HG03520 (cell line): ENCODE measurements around the gene LILRB2.
"Not testable (repeated sequence)": the region's sequence is repeated elsewhere in the genome, so short reads cannot be mapped to it uniquely, and the experiment has no call there.

Source experiments
- ATAC-seq: cut with Tn5 transposase; IDR thresholded peaks from one replicate; pipeline ENCODE4 v1.9.1; 2021; ENCODE audit warnings: mild to moderate bottlenecking, moderate library complexity; ENCODE audit not compliant: unreplicated experiment

The LILRB2 gene

DNA sequence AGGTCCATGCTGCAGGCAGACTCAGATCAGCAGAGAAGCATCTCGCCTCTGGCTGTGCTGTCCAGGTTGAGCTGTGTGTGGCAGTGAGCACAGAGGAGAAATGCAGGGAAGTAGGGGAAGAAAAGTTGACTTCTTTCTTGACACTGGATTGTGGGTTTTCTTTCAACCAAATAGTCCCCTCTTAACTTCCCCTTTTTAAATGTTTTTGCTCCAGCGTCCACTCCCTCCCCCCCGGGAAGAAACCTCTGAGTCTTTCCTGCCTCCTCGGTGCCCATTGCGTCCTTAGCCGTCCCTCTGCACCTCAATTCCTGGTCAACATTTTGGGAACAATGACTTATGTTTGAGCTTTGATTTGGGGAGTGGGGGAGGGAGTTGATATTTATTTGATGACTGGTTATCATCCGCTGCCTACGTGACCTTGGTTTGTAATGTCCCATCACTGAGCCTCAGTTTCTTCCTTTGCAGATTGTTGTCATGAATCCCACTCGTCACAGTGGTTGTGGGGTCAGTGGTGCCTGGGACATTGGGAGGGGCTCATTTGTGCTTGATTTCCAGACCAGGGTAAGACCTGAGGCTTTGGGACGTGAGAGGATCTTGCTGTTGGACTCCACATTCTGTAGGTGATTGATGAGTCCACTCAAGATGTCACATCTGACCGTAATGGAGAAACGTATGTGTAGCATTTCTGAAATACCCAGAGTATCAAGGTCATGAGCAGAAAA is at the start of gene LILRB2:
Gene LILRB2, minus strand, starts transcription at position 104 of the 722 bp plus-strand sequence. CDS start 614 bp downstream, outside the sequence.
- no peak for ATAC-seq

DNA sequence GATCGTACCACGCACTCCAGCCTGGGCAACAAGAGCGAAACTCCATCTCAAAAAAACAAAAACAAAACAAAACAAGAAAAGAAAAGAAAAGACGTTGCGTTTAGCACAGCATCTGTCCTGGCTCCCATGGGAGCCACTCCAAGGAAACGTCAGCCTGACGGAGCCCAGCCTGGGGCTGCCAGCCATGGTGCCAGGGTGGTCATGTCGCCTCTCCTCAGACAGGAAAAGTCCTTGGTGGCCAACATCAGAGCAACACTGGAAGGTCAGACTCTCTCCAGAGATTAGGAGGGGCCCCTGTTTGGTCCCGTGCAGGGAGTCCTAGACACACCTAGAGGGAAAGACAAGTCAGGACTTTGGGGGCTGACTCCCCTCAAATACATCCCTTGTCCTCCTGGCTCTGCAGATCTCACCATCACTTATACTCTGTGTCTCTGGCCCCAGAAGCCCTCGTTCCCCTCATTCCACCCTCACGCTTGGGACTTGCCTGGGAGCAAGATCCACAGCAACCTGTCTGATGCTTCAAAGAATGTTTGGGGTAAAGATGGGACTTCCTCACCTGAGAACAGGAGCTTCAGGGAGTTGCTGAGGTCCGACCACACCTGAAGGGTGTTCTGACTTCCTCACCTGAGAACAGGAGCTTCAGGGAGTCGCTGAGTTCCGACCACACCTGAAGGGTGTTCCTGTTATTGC is 48.7 kb upstream of the LILRB2 start:
- ATAC-seq, result no peak

DNA sequence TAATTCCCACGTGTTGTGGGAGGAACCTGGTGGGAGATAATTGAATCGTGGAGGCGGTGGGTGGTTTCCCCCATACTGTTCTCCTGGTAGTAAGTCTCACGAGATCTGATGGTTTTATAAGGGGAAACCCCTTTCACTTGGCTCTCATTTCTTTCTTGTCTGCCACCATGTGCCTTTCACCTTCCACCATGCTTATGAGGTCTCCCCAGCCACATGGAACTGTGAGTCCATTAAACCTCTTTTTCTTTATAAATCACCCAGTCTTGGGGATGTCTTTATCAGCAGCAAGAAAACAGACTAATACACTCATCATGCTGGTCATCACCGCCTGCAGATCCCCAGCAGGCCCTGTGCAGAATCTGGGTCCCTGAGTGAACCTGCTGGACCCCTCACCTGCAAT is 47.9 kb upstream of the LILRB2 start:
- not testable (repeated sequence) for ATAC-seq

DNA sequence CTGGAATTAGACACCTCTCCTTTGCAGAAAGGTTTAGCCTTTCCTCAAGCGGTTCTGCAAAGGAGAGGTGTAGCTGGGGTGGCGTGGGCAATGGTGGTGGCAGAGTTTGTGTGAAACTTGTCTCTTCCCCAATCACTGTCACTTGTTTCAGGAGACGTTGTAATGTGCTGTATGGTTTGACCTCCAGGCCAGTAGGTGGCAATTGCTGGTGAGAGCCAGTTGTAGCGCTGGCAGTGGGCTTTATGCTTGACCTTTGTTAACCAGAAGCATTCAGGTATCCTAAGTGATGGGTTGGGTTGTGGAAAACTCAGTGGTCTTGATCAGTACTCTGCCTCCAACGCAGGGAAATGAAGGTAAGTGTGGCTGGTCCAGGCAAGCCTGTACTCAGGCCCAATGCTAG is 44.7 kb upstream of the LILRB2 start:
- ATAC-seq, result no peak

DNA sequence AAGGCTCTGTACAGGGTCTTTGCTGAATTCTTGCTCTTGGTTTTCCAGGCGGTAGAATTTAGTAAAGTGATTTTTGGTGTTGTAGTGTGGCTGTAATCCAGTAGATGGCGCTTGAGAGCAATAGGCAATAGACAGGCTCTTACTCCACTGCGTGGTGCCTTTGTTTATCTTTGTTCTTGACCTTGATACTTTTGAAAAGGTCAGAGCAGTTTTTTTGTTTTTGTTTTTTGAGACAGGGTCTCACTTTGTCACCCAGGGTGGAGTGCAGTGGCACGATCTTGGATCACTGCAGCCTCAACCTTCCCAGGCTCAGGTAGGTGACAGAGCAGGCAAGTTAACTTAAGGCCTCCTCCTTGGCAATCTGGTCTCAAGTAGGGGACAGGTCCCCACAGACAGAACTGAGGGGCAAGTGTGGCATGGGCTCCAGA is 44.3 kb upstream of the LILRB2 start:
- no peak for ATAC-seq

DNA sequence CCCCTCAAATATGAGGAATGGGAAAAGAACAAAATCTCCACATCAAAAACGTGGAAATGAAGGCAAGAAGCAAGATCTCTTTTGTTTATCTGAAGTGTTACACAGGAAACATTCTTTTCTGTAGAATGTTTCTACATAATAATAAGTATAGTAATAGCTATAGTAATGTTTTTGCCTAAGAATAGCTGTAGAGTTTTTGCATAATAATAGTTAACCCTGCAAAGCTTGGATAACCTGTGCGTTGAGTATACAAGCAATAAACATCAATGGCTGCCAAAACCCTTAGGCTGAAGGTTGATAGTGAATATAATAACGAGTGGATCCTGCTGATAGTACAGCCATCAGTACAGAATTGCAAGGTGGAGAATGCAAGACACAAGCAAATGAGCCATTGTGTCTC is 43.2 kb upstream of the LILRB2 start:
- ATAC-seq, result no peak

DNA sequence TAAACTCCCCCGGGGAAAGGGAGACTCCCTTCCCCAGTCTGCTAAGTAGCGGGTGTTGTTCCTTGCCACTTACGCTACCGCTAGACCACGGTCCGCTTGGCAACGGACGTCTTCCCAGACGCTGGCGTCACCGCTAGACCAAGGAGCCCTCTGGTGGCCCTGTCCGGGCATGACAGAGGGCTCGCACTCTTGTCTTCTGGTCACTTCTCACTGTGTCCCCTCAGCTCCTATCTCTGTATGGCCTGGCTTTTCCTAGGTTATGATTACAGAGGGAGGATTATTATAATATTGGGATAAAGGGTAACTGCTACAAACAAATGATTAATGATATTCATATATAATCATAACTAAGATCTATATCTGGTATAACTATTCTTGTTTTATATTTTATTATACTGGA is 42.0 kb upstream of the LILRB2 start:
- not testable (repeated sequence) for ATAC-seq

DNA sequence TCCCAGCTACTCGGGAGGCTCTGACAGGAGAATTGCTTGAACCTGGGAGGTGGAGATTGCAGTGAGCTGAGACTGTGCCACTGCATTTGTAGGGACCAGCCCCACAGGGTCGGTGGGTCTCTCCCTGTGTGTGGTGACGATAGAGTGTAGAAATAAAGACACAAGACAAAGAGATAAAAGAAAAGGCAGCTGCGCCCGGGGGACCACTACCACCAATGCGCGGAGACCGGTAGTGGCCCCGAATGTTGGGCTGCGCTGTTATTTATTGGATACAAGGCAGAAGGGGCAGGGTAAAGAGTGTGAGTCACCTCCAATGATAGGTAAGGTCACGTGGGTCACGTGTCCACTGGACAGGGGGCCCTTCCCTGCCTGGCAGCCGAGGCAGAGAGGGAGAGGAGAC is 41.4 kb upstream of the LILRB2 start:
- not testable (repeated sequence) for ATAC-seq

DNA sequence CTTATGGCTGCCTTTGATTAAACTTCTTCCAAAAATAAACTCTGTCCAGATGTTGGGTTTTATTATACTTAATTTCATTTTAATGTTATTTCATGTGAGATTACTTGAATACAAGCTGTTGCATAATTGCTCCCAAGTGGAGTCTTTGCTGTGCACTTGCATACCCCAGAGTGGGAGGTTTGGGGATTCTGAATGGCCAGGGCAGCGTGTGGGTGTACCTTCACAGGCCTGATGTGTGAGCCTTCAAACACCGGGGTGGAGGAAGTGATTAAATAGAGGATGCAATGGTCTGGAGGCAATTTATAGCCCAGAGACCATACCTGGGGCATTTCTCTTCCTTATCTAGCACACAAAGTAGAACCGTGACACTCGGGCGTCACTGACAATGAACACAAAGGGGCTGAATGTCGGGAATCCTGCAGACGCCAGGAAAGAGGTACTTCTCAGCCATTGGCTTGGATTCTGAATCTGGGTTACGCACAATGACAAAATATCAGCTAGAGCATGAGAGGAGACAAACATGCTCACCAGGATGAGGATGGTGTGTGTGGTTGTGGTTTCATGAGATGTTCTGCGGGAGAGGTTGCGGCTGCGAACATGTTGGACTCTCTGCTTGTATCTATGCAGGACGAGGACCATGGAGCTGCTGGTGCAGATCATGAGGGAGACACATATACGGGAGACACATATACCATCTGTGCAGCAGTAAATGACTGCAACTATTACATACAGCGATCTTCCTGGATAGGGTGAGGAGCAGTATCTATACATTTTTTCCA is 39.2 kb upstream of the LILRB2 start:
- ATAC-seq, result no peak

DNA sequence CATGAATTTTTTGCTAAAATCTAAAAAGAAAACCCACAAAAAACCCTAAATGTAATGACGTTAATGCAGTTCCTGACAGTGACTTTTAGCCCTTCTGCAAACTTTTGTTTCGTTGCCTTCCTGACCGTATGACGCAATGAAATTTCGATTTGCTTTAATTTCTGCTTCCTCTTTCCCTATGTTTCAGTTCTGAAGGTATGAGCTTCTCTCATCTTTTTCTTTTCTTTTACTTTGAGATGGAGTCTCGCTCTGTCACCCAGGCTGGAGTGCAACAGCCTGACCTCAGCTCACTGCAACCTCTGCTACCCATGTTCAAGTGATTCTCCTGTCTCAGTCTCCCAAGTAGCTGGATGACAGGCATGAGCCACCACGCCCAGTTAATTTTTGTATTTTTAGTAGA is 38.1 kb upstream of the LILRB2 start:
- ATAC-seq, result no peak

DNA sequence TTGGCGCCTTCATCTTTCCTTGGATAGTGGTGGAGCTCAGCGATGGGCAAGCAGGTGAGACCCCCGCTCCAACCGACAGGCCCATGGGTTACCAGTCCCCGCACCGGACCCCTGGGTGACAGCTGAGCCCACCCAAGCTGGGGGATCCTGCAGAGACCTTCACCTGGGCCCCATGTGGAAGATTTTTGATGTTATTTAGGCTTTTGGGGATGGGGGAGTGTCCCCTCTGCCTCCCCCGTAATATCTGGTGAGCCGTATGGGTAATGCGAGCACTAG is 37.0 kb upstream of the LILRB2 start:
- ATAC-seq, result no peak

DNA sequence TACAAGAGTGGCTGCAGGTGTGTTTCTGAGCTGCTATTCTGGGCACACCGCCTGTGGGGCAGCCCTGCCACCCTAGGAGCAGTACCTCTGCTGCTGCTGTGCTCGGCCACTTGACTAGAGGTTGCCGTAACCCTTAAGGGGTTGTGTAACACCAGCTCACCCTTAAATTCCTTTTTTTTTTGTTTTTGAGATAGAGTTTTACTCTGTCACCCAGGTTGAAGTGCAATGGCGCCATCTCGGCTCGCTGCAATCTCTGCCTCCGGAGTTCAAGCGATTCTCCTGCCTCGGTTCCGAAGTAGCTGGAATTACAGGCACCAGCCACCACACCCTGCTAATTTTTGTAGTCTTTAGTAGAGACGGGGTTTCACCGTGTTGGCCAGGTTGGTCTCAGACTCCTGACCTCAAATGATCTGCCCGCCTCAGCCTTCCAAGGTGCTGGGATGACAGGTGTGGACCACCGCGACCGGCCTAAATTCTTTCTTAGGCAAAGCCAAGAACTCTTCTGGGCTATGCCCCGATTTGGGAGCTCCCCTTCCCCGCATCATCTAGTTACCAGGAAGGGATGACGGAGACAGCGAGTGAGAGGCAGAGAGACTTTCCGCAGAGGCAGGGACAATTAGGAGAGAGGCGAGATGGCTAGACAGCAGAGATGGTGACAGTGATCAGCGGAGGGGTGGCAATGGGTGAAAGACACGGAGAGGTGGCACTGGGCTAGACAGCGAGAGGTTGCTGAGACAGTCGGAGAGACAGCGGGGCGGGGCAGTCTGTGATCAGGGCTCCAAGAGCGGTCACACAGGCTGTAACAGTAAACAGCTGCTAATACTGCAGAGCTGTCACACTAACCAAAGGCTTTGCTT is 36.4 kb upstream of the LILRB2 start:
- ATAC-seq, result no peak

DNA sequence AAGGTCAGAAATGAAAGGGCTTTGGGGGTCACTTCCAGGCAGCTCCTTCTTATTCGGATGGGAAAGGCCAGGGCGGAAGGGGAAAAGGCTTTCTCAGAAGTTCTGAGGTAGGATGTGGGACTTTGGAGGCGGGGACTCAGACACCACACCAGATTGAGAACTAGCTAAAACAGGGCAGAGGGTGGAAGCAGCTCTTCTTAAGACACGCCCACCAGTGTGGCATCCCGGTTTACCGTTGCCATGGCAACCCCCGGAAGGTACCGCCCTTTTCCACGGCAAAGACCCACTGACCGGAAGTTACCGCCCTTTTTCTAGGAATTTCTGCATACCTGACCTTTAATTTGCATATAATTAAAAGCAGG is 35.8 kb upstream of the LILRB2 start:
- no peak for ATAC-seq

DNA sequence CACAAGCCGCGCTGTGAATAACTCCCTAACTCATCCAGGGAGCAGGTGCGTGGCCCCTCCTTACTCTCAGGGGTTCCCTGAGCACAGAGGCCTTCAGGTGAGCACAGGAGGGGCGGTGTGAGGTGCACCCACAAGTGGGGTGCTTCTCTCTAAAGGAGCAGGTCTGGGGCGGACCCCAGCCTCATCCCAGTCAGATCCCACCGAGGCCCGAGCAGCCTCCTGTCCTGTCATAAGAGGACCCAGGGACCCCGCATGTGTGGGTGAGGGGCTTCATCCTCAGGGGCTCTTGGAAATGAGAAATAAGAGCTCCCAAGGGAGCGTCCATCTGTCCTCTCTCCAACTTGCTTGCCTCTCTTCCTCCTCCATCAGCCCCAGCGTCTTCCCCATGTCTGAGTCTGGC is 35.0 kb upstream of the LILRB2 start:
- ATAC-seq, result no peak

DNA sequence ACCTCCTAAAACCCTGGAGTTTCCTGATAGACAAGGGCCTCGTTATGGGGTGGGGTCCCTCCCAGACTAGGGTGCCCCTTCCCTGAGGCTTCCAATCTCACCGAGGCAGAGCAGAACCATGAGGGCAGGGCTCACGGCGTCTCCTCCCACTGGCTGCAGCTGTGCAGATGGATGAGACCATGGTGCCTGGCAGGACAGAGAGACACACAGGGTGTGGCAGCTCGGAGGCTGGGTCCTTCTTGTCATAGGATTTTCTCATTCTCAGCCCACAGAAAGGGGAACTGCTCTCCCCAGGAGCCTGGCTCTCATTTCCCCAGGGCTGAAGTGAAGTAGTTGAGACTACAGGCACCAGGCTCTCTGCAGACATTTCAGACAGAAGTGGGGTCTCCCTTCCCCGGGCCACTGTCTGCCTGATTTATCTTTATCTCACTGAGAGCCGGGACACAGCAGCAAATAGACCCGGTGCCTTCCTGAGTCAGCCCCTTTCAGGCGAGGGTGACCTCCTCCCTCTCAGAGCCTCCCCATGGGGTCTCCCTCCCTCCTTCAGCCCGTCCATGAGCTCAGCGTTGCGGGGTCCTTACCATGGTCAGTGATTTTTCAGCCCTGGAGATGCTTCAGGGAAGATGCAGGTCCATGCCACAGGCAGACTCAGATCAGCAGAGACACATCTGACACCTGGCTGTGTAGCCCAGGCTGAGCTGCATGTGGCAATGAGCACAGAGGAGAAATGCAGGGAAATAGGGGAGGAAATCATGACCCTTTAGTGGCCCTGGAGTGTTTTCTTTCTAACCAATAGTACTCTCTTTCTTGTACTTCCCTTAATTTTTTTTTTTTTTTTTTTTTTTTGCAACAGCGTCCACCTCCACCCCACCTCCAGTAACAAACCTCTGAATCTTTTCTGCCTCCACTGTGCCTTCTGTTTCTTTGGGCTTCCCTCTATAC is 31.8 kb upstream of the LILRB2 start, which contains the start of gene LILRA5:
Gene LILRA5, minus strand, starts transcription at position 731 of the 942 bp plus-strand sequence. Its CDS starts 147 bp downstream, at position 584.
- ATAC-seq, result no peak

DNA sequence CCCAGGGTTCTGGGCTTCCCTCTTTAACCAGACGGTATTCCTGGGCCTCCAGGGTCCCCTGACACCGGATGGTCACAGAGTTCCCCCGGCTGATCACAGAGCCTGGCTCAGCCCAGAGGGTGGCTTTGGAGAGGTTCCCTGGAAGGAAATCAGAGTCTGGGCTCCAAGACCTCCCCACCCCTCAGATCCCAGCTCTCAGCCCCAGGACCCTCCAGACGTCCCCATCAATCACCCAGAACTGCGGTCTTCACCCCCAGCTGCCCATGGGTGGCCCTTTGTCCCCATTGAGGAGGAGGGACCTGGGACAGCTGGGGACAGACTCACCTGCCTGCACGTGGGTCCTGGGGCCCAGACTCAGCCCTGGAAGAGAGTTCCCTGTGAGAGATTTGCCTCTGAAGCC is 31.1 kb upstream of the LILRB2 start:
- no peak for ATAC-seq

DNA sequence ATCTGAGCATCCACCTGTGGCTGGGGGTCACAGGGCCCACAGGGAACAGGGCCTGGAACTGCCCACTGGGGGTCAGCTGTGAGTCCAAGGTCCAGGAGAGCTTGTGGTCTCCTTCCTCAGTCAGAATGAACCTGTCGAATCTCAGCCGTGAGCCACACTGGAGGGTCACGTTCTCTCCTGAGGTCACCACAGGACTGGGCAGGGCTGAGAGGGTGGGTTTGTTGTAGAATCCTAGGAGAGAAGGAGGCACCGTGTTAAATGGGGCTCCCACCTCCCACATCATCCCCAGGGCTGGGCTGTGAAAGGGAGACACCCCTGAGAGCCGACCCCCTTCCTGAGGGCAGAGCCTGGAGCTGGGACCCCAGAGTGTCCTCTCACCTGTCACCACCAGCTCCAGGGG is 30.6 kb upstream of the LILRB2 start:
- no peak for ATAC-seq

DNA sequence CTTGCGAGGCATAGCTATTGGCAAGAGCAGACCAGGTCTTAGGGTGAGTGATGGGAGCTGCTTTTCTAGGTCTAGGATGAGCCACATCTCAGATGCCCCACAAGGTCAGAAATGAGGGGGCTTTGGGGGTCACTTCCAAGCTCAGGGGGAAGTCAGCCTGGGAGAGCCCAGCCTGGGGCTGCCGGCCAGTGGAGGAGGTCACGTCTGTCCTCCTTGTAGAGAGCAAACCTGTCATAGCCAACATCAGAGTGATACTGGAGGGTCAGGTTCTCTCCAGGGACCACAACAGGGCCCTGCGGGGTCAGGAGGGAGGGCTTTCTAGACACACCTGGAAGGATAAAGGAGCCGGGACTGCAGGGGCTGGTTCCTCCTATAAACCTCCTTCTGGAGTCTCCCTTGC is 29.6 kb upstream of the LILRB2 start:
- no peak for ATAC-seq

DNA sequence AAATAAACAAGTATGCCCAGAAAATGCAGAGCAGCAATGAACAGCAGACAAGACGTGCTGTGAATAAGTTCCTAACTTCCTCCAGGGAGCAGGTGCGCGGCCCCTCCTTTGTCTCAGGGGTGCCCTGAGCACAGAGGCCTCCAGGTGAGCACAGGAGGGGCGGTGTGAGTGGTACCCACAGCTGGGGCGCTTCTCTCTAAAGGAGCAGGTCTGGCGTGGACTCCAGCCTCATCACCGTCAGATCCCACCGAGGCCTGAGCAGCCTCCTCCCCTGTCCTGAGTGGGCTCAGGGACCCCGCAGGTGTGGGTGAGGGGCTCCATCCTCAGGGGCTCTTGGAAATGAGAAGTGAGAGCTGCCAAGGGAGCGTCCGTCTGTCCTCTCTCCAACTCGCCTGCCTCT is 28.9 kb upstream of the LILRB2 start:
- no peak for ATAC-seq
